ENCODE measurements around the gene IL1RL2.

The IL1RL2 gene

DNA sequence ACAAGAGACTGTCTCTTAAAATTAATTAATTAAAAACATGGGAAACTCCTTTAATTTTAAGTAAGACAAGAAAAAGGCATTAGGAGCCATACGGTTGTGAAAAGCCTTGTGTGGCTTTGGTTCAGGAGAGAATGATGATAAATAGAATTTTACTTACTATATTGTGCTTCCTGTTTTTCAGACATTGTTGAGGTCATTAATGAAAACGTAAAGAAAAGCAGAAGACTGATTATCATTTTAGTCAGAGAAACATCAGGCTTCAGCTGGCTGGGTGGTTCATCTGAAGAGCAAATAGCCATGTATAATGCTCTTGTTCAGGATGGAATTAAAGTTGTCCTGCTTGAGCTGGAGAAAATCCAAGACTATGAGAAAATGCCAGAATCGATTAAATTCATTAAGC lies 10.7 kb upstream of the IL1RL2 start:
- TF ChIP-seq, protein P1, sequence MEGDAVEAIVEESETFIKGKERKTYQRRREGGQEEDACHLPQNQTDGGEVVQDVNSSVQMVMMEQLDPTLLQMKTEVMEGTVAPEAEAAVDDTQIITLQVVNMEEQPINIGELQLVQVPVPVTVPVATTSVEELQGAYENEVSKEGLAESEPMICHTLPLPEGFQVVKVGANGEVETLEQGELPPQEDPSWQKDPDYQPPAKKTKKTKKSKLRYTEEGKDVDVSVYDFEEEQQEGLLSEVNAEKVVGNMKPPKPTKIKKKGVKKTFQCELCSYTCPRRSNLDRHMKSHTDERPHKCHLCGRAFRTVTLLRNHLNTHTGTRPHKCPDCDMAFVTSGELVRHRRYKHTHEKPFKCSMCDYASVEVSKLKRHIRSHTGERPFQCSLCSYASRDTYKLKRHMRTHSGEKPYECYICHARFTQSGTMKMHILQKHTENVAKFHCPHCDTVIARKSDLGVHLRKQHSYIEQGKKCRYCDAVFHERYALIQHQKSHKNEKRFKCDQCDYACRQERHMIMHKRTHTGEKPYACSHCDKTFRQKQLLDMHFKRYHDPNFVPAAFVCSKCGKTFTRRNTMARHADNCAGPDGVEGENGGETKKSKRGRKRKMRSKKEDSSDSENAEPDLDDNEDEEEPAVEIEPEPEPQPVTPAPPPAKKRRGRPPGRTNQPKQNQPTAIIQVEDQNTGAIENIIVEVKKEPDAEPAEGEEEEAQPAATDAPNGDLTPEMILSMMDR (conservative IDR thresholded peaks at IDR 0.05; ENCODE audit: low read depth): no peak
- CTCF ChIA-PET: no interaction called here
- POLR2A ChIA-PET (ENCODE audit: low non-redundant PET): no interaction called here
- DNase-seq (ENCODE audit: low spot score): no peak
- H3K27ac ChIP-seq: no peak overlapping the region

DNA sequence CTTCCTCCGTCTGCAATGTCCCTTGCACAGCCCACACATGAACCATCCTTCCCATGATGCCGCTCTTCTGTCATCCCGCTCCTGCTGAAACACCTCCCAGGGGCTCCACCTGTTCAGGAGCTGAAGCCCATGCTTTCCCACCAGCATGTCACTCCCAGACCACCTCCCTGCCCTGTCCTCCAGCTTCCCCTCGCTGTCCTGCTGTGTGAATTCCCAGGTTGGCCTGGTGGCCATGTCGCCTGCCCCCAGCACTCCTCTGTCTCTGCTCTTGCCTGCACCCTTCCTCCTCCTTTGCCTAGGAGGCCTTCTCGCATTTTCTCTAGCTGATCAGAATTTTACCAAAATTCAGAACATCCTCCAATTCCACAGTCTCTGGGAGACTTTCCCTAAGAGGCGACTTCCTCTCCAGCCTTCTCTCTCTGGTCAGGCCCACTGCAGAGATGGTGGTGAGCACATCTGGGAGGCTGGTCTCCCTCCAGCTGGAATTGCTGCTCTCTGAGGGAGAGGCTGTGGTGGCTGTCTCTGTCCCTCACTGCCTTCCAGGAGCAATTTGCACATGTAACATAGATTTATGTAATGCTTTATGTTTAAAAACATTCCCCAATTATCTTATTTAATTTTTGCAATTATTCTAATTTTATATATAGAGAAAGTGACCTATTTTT lies 8.9 kb upstream of the IL1RL2 start:
- TF ChIP-seq, protein P1 (conservative IDR thresholded peaks at IDR 0.05; ENCODE audit: low read depth): no peak
- CTCF ChIA-PET: no interaction called here
- POLR2A ChIA-PET (ENCODE audit: low non-redundant PET): no interaction called here
- H3K27ac ChIP-seq: no peak overlapping the region
- no peak for DNase-seq (ENCODE audit: low spot score)

DNA sequence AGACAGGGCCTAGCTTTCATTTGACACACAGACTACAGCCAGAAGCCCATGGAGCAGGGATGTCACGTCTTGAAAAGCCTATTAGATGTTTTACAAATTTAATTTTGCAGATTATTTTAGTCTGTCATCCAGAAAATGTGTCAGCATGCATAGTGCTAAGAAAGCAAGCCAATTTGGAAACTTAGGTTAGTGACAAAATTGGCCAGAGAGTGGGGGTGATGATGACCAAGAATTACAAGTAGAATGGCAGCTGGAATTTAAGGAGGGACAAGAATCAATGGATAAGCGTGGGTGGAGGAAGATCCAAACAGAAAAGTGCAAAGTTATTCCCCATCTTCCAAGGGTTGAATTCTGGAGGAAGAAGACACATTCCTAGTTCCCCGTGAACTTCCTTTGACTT lies 7.8 kb upstream of the IL1RL2 start:
- ChIA-PET CTCF (no interaction called here), POLR2A (ENCODE audit: low non-redundant PET) (no interaction called here)
- no peak for DNase-seq (ENCODE audit: low spot score)
- H3K27ac ChIP-seq: no peak overlapping the region
- TF ChIP-seq, protein P1 (conservative IDR thresholded peaks at IDR 0.05; ENCODE audit: low read depth): no peak

DNA sequence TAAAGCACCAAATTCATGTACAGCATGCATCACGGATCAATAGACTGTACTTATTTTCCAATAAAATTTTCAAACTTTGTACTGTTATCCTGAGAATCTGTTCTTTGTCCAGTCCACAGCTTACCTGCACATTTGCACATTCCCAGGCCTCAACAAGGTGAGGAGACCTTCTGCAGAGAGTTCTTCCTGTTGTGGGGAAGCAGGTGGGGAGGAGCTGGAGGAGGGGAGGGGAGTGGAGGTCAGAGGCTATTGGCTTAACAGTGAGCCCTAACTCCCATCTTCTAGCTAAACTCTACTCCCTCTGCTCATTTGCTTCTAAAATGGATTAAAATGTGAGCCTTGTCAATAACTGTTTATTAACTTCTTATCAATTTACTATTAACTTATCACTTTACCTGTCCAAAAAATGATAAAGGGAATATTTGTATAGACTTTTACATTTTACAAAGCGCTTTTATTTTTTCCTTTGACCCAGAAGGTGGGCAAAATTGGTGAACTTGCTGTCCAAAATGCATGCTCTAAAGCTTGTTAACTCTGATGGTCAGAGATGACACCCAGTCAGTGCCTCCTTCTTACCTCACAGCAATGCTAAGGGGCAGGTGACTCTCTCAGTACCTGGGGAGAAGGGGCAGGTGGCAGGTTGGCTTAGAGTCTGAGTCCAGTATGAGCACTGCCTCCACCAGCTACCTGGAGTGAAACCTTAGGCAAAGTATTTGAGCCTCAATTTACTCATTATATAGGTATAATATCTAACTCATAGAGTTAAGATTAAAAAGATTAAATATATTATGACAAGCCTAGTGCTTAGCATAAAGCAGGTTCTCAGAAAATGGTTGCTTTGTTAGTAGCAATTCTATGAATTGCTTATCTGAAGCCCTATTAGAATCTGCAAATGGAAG lies 6.8 kb upstream of the IL1RL2 start:
- POLR2A ChIA-PET (ENCODE audit: low non-redundant PET): no interaction called here
- no peak overlapping the region for H3K27ac ChIP-seq
- CTCF ChIA-PET: interaction anchor here (0.6 kb wide), 1 partner anchor 277 kb away, joined by 4 read pairs; no protein-coding TSS in a partner anchor
- DNase-seq (ENCODE audit: low spot score): no peak
- TF ChIP-seq, protein P1 (conservative IDR thresholded peaks at IDR 0.05; ENCODE audit: low read depth): no peak

DNA sequence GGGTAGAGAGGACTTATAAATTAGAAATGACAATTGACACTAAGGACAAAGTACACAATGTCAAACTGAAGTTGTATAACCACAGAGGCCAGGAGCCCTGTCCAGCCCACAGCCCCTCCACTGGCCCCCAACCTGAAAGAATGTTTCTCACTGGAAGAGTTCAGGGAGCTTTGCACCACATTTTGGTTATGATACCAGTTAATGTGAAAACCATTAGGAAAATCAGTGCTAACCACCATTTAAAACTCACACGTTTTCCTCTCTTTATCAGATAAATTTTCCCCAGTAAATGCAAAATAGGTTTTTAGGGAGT lies 6.2 kb upstream of the IL1RL2 start:
- CTCF ChIA-PET: interaction anchor here (0.6 kb wide), 1 partner anchor 276 kb away, joined by 4 read pairs; no protein-coding TSS in a partner anchor
- no peak overlapping the region for H3K27ac ChIP-seq
- POLR2A ChIA-PET (ENCODE audit: low non-redundant PET): no interaction called here
- no peak for DNase-seq (ENCODE audit: low spot score)
- TF ChIP-seq, protein P1 (conservative IDR thresholded peaks at IDR 0.05; ENCODE audit: low read depth): no peak

DNA sequence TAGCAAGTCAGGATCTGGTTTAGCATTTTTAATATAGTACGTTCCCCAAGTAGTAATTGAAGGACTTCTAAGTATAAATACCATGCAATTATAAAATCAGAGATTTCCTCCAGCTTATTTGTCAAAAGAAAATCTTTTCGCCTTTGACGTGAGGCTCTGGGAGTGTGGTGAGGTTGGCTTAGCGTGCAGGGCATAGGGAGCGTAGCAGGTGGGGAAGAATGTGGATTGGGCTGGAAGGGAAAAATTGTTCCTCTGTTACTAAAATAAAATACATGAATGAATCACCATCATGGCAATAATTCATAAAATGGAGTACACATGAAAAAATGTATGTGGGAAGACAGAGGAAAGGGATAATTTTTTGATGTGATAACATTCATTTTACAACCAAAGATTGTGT lies 5.4 kb upstream of the IL1RL2 start:
- TF ChIP-seq, protein P1 (conservative IDR thresholded peaks at IDR 0.05; ENCODE audit: low read depth): no peak
- CTCF ChIA-PET: interaction anchor here (0.6 kb wide), 1 partner anchor 155 kb away, joined by 7 read pairs; no protein-coding TSS in a partner anchor

More for the DNA sequence above, 5.4 kb upstream of the IL1RL2 start:
- no peak overlapping the region for H3K27ac ChIP-seq
- POLR2A ChIA-PET (ENCODE audit: low non-redundant PET): no interaction called here
- DNase-seq (ENCODE audit: low spot score): no peak
